ENCODE measurements around the gene PAXIP1. TPM values are rescaled to one million over a fixed set of nuclear protein-coding genes. Genes with fewer than 3 reads are reported as not detected.

PAXIP1 gene
- total RNA-seq, 4 donors from 2014 or later = 6.5 to 9.0 (median 7.7) TPM

- Histone ChIP-seq H3K27ac (no peak overlapping the region), H3K4me1 (peaks cover 0 to 3% of the 10 kb centered on the region in 2 donors), H3K27me3 (no peaks in the 10 kb centered on the region), H3K9me3 (no peaks in the 10 kb centered on the region), H3K4me3 (no peak overlapping the region), H3K36me3 (no peaks in the 10 kb centered on the region)
- intact Hi-C loops (cut with DNase I; ENCODE audit: low total_unique reads) = no loop called here
- in situ Hi-C loops (cut with MboI; ENCODE audit: low sequenced_read_pairs in 4 of 4) = loop anchor here in 1 of 4 donors (25.0 kb wide), 1 partner anchor 270 kb away; no protein-coding TSS in a partner anchor
- DNase-seq (no peak), ATAC-seq (no peak)
- TF ChIP-seq CTCF (IDR thresholded peaks at IDR 0.05 in 4 of 5, conservative IDR thresholded peaks at IDR 0.05 in 1 of 5) (no peak), POLR2A (IDR thresholded peaks at IDR 0.05) (no peak)
These were observed 85.8 kb downstream of the PAXIP1 start for GRCh38 chr7:154916856-154917807.

DNA sequence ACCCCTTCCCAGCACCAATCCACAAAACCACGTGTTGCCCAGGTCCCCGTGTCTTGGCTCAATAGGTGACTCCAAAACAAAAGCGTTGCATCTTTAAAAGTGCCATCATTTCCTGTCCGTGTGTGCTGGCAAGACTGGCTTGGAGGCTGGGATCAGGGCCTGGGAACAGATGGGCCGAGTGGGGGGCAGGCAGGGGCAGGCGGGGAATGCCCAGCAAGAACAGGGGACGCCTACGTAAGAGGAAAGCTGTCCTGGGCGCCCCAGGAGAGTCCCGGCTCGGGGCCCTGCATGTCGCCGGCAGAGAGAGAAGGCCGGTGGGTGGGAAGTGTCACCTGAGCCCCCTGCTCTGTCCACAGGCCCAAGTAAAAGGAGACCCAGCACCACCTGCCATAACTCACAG is 86.5 kb downstream of the PAXIP1 start:
- ATAC-seq = no peak
- no peak overlapping the region for H3K27ac ChIP-seq
- TF ChIP-seq POLR2A (IDR thresholded peaks at IDR 0.05) = no peak
- no peak for TF ChIP-seq CTCF (IDR thresholded peaks at IDR 0.05 in 4 of 5, conservative IDR thresholded peaks at IDR 0.05 in 1 of 5)
- no peak for DNase-seq
- H3K4me1 ChIP-seq = peaks cover 0 to 3% of the 10 kb centered on the region in 2 donors
- in situ Hi-C loops (cut with MboI; ENCODE audit: low sequenced_read_pairs in 4 of 4) = loop anchor here in 1 of 4 donors (25.0 kb wide), 1 partner anchor 271 kb away; no protein-coding TSS in a partner anchor
- intact Hi-C loops (cut with DNase I; ENCODE audit: low total_unique reads) = no loop called here
- no peak overlapping the region for H3K4me3 ChIP-seq
- H3K9me3 ChIP-seq = no peaks in the 10 kb centered on the region
- H3K27me3 ChIP-seq = no peaks in the 10 kb centered on the region
- no peaks in the 10 kb centered on the region for H3K36me3 ChIP-seq

- Histone ChIP-seq H3K4me1 (peaks cover 0 to 3% of the 10 kb centered on the region in 2 donors), H3K27me3 (peaks cover 0 to under 1% (median 0%) of the 10 kb centered on the region in 3 donors), H3K9me3 (no peaks in the 10 kb centered on the region), H3K36me3 (no peaks in the 10 kb centered on the region), H3K27ac (no peak overlapping the region), H3K4me3 (no peak overlapping the region)
- intact Hi-C loops (cut with DNase I; ENCODE audit: low total_unique reads) = no loop called here
- DNase-seq (no peak), ATAC-seq (no peak)
- in situ Hi-C loops (cut with MboI; ENCODE audit: low sequenced_read_pairs in 4 of 4) = loop anchor here in 1 of 4 donors (25.0 kb wide), 1 partner anchor 272 kb away; no protein-coding TSS in a partner anchor
- no peak for TF ChIP-seq CTCF (IDR thresholded peaks at IDR 0.05 in 4 of 5, conservative IDR thresholded peaks at IDR 0.05 in 1 of 5)
- no peak for TF ChIP-seq POLR2A (IDR thresholded peaks at IDR 0.05)
These were observed 87.3 kb downstream of the PAXIP1 start for GRCh38 chr7:154915600-154915999.

GRCh38 chr7:154914996-154915380 is 87.9 kb downstream of the PAXIP1 start:
- Histone ChIP-seq H3K27me3 (peaks cover 0 to 2% (median 0%) of the 10 kb centered on the region in 3 donors), H3K4me1 (peaks cover 0 to 3% of the 10 kb centered on the region in 2 donors), H3K36me3 (no peaks in the 10 kb centered on the region), H3K9me3 (no peaks in the 10 kb centered on the region), H3K27ac (no peak overlapping the region), H3K4me3 (no peak overlapping the region)
- DNase-seq (no peak), ATAC-seq (no peak)
- TF ChIP-seq POLR2A (IDR thresholded peaks at IDR 0.05) (no peak), CTCF (IDR thresholded peaks at IDR 0.05 in 4 of 5, conservative IDR thresholded peaks at IDR 0.05 in 1 of 5) (no peak)
- intact Hi-C loops (cut with DNase I; ENCODE audit: low total_unique reads) (loop anchor here (5.0 kb wide), 1 partner anchor 432 kb away; no protein-coding TSS in a partner anchor), in situ Hi-C loops (cut with MboI; ENCODE audit: low sequenced_read_pairs in 4 of 4) (loop anchor here in 1 of 4 donors (25.0 kb wide), 1 partner anchor 272 kb away; no protein-coding TSS in a partner anchor)
